VCaP (cell line): ENCODE results near the gene EIF5.
"Not testable (repeated sequence)": the region's sequence is repeated elsewhere in the genome, so short reads cannot be mapped to it uniquely, and the experiment has no call there.

ENCODE experiments used
- H3K27ac ChIP-seq: fragments of 450-650 bp; 2 replicates; pipeline ENCODE4 v1.5.1; 2017
- TF ChIP-seq, protein P1 (sequence below): fragments of 450-650 bp; conservative IDR thresholded peaks from 2 replicates; pipeline ENCODE4 v1.5.1; 2017; ENCODE audit warnings: mild to moderate bottlenecking, moderate library complexity

EIF5 gene

DNA sequence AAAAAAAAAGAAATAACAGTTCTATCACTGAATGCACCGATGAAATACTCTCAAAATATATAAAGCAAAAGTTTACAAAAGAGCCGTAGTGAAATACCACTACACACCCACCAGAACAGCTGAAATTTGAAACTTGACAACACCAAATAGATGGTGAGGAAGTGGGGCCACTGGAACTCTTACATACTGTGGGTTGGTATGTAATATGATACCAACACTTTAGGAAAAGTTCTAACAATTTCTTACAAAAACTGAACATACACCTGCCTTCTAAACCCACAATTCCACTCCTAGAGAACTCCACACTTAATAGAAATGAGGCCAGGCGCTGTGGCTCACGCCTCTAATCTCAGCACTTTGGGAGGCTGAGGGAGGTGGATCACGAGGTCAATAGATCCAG is 14.1 kb downstream of the EIF5 start:
- TF ChIP-seq, protein P1, sequence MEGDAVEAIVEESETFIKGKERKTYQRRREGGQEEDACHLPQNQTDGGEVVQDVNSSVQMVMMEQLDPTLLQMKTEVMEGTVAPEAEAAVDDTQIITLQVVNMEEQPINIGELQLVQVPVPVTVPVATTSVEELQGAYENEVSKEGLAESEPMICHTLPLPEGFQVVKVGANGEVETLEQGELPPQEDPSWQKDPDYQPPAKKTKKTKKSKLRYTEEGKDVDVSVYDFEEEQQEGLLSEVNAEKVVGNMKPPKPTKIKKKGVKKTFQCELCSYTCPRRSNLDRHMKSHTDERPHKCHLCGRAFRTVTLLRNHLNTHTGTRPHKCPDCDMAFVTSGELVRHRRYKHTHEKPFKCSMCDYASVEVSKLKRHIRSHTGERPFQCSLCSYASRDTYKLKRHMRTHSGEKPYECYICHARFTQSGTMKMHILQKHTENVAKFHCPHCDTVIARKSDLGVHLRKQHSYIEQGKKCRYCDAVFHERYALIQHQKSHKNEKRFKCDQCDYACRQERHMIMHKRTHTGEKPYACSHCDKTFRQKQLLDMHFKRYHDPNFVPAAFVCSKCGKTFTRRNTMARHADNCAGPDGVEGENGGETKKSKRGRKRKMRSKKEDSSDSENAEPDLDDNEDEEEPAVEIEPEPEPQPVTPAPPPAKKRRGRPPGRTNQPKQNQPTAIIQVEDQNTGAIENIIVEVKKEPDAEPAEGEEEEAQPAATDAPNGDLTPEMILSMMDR: no peak
- H3K27ac ChIP-seq: no peak overlapping the region

DNA sequence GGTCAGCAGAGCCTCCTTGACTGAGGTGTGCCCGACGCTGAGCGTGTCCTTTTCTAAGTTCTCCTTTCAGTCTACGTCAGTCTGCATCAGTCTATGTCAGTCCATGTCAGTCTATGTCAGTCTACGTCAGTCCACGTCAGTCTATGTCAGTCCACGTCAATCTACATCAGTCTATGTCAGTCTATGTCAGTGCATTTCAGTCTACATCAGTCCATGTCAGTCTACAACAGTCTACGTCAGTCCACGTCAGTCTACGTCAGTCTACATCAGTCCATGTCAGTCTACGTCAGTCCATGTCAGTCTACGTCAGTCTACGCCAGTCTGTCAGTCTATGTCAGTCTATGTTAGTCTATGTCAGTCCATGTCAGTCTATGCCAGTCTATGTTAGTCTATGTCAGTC is 15.9 kb downstream of the EIF5 start:
- TF ChIP-seq, protein P1: no peak
- no peak overlapping the region for H3K27ac ChIP-seq

DNA sequence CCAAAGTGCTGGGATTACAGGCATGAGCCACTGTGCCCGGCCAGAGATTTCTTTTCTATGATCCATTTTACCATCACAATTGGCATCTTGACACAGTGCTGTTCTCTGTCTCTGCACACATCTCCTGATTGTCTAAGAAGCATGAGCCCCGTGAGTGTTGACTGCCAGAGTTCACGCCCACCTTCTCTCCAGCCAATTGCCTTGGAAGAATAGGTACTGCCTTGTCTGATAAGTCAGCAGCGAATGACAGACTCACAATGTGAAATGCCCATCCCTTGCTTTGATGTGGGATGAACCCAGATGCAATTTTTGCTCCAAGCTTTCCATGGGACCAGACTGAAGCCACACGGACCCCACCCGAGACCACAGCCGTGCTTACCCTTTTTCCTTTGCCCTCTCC is 19.3 kb downstream of the EIF5 start:
- TF ChIP-seq, protein P1: no peak
- no peak overlapping the region for H3K27ac ChIP-seq

DNA sequence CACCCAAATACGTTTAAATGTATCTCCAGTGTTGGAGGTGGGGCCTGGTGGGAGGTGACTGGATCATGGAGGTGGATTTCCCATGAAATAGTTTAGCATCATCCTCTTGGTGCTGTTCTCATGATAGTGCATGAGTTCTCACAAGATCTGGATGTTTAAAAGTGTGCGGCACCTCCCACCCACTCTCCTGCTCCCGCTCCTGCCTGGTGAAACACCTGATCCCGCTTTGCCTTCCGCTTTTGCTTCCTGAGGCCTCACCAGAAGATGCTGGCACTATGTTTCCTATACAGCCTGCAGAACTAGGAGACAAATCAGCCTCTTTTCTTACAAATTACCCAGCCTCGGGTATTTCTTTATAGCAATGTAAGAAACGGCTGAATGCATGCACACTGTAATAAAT is 20.1 kb downstream of the EIF5 start:
- H3K27ac ChIP-seq: no peak overlapping the region
- TF ChIP-seq, protein P1: no peak

DNA sequence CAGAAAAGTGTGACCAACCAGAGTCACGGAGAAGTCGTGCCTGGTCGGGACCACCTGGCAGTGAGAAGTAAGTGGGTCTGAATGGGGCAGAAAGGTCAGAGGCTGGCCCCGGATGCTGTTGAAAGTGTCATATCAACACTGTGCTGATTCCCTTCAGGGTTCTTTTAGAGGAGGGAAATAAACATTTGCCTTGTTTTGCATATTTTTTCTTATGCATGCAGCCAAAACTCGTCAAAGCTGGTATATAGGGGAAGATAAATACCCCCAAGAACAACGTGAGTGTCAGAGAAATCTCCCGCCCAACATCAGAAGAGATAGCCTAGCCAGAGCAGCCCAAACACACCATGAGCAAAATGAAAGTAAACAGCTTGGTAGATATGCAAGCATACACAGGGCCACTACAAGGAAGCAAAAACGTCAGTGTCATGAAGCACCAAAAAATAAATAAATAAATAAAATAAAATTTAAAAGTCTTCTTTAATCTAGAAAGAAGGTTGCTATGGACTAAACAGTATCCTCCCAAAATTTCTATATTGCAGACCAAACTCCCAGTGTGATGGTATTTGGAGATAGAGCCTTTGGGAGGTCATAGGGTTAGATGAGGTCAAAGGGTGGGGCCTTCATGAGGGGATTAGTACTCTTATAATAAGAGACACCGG is 22.1 kb downstream of the EIF5 start:
- H3K27ac ChIP-seq: no peak overlapping the region
- TF ChIP-seq, protein P1: no peak

DNA sequence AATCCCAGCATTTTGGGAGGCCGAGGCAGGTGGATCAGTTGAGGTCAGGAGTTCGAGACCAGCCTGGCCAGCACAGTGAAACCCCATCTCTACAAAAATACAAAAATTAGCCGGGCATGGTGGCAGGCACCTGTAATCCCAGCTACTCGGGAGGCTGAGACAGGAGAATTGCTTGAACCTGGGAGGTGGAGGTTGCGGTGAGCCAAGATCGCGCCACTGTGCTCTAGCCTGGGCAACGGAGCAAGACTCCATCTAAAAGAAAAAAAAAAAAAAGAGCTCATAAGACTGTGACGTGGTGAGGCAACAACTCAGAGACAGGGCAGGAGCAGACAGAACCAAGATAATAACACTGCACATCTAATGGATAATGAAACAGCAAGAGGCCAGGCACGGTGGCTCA is 23.5 kb downstream of the EIF5 start:
- not testable (repeated sequence) for H3K27ac ChIP-seq

DNA sequence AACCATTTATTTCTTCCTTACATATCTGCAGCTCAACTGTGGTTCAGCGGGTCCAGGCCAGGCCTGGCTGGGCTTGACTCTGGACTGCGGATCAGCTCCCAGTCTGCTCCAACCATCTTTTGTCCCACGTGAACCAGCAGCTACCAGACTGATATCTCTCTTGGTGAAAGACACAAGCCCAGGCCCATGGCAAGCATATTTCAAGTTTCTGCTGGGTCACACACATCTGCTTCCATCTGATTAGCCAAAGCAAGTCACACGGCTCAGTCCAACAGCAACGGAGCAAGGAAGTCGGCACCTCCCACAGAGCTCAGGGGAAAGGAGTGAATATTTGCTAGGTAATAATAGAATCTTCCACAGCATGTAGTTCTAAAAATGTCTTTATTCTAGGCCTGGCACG is 26.5 kb downstream of the EIF5 start:
- TF ChIP-seq, protein P1: no peak
- H3K27ac ChIP-seq: no peak overlapping the region

DNA sequence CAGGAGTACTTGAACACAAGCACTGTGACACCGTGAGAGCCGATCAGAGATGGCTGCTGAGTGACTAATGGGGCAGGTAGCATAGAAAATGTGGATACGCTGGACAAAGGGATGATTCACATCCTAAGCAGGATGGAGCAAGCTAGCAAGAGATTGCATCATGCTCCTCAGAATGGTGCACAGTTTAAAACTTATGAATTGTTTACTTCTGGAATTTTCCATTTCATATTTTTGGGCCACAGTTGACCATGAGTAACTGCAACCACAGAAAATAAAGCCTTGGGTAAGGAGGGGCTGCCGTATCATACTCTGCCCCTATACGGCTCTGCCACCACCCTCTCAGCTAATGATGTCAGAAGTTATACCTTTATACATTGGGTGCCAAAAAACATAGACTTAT is 27.8 kb downstream of the EIF5 start:
- H3K27ac ChIP-seq: no peak overlapping the region
- TF ChIP-seq, protein P1: no peak
